ENCODE data around the gene COMT.

The COMT gene

DNA sequence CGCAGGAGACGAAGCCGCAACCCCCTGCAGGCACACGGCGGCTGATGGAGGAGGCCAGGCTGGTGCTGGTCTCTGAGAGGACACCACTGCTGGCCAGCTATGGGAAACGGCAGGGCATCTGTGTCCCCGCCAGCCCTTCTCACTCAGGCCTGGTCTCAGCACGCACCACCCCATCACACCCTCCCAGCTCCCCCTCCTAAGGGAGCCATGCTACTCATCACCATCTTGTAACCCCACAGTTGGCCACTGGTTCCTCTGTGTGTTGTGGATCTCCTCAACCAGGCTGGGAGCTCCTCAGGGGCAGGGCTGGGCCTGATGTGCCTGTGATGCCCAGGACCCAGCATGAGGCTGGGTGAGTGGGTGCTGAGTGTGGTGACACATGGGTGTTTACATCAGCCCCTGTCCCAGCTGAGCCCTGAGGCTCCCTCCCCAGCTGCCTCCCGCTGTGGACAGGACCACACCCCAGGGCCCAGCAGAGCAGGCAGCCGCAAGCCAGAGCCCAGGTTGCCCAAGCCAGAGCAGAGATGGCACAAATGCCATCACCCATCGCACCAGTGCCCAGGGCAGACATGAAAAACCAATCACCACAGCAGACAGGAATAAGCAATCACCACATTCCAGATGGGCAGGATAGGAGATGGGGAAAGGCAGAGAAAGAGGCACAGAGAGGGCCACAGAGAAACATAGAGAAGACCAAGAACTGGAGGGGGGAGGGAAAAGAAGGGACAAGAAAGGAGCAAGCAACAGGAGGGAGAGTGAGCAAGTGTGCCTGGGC, 66.8 kb downstream of the COMT start:
- POLR2A ChIA-PET, result interaction anchor here (0.7 kb wide), 1 partner anchor 161 kb away, joined by 3 read pairs; no protein-coding TSS in a partner anchor
- TF ChIP-seq, protein P1, sequence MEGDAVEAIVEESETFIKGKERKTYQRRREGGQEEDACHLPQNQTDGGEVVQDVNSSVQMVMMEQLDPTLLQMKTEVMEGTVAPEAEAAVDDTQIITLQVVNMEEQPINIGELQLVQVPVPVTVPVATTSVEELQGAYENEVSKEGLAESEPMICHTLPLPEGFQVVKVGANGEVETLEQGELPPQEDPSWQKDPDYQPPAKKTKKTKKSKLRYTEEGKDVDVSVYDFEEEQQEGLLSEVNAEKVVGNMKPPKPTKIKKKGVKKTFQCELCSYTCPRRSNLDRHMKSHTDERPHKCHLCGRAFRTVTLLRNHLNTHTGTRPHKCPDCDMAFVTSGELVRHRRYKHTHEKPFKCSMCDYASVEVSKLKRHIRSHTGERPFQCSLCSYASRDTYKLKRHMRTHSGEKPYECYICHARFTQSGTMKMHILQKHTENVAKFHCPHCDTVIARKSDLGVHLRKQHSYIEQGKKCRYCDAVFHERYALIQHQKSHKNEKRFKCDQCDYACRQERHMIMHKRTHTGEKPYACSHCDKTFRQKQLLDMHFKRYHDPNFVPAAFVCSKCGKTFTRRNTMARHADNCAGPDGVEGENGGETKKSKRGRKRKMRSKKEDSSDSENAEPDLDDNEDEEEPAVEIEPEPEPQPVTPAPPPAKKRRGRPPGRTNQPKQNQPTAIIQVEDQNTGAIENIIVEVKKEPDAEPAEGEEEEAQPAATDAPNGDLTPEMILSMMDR (IDR thresholded peaks at IDR 0.05; ENCODE audit: insufficient read depth, low read length, missing control alignments), result no peak
- no peak overlapping the region for H3K4me3 ChIP-seq (ENCODE audit: low read depth, low read length)
- CTCF ChIA-PET, result interaction anchor here (0.9 kb wide), 1 partner anchor 38 kb away, joined by 3 read pairs; no protein-coding TSS in a partner anchor
- no peak for DNase-seq (ENCODE audit: low read depth, low spot score)

DNA sequence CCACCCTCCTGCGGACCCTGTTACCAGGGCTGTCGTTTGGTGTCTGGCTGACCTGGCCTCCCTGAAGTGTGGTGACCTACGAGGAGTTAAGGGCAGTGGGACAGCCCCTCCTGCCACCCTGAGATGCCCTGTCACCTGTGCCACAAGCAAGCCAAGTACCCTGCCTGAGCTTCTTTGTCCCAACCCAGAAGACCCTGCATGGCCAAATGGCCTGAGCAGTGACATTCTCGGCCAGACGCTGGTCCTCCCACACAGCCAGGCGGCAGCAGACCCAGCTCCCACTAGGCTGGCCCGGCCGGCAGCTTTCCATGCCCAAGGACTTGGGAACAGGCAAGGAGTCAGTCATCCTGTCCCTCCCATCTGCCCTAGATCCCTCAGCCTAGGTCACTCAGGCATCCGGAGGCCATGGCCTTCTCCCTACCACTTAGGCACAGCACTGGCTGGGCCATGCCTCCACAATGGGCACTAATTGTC, 67.5 kb downstream of the COMT start:
- TF ChIP-seq, protein P1 (IDR thresholded peaks at IDR 0.05; ENCODE audit: insufficient read depth, low read length, missing control alignments), result no peak
- DNase-seq (ENCODE audit: low read depth, low spot score), result no peak
- POLR2A ChIA-PET, result no interaction called here
- CTCF ChIA-PET, result interaction anchor here (0.9 kb wide), 1 partner anchor 39 kb away, joined by 3 read pairs; no protein-coding TSS in a partner anchor
- no peak overlapping the region for H3K4me3 ChIP-seq (ENCODE audit: low read depth, low read length)

- CTCF ChIA-PET, result interaction anchor here (0.9 to 6.9 kb wide), 2 partner anchors 39 to 40 kb away, joined by 3 to 172 read pairs; no protein-coding TSS in a partner anchor
- TF ChIP-seq, protein P1 (IDR thresholded peaks at IDR 0.05; ENCODE audit: insufficient read depth, low read length, missing control alignments), result no peak
- H3K4me3 ChIP-seq (ENCODE audit: low read depth, low read length), result no peak overlapping the region
- no peak for DNase-seq (ENCODE audit: low read depth, low spot score)
- POLR2A ChIA-PET, result no interaction called here
Observed at GRCh38 chr22:20009582-20010306, 68.2 kb downstream of the COMT start.

- no peak overlapping the region for H3K4me3 ChIP-seq (ENCODE audit: low read depth, low read length)
- POLR2A ChIA-PET, result no interaction called here
- DNase-seq (ENCODE audit: low read depth, low spot score), result no peak
- CTCF ChIA-PET, result interaction anchor here (6.9 kb wide), 1 partner anchor 40 kb away, joined by 172 read pairs; no protein-coding TSS in a partner anchor
- TF ChIP-seq, protein P1 (IDR thresholded peaks at IDR 0.05; ENCODE audit: insufficient read depth, low read length, missing control alignments), result no peak
Observed at GRCh38 chr22:20010307-20011122, 68.9 kb downstream of the COMT start.

DNA sequence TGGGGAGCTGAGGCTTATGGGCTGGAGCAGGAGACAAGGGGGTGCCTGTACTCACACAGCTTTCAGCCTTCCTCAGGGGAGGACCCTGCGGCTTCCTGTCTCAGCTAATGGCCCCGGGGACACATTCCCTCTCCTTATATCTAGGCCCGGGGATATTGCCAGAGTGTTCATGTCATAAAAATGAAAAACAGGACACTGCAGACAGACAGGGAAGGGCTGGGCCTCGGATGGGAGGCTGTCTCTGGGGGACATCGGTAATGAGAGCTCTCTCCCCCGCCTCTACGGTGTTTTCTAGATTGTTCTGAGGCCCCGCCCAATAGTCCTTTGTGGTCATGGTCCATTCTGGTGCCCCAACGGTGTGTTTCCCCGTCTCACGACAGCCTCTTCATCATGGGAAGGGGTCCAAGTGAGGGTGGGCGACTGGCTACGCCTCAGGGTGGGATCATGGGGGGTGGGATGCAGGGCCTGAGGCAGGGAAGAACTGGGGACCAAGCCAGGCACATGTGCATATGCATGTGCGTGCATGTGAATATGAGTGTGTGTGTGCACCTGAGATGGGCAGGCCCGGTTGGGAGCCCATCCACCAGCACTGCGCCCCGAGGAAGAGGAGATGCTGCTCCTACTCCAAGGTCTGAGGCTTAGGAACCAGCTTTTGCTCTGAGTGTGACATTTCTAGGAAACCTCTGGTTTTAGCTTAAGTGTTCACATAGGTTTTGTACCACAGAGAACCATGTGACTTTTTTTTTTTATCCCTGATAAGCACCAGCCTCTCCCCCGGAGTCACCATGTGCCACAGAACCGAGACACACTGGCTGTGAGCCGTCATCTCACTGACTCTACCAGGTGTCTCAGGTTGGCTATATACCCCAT, 69.8 kb downstream of the COMT start:
- no peak overlapping the region for H3K4me3 ChIP-seq (ENCODE audit: low read depth, low read length)
- ChIA-PET CTCF (interaction anchor here (3.1 to 6.9 kb wide), 4 partner anchors 8 to 281 kb away, joined by 11 to 172 read pairs (median 43); no protein-coding TSS in a partner anchor), POLR2A (no interaction called here)
- DNase-seq (ENCODE audit: low read depth, low spot score), result no peak
- TF ChIP-seq, protein P1 (IDR thresholded peaks at IDR 0.05; ENCODE audit: insufficient read depth, low read length, missing control alignments), result no peak

Measured in AG04449 (cell line).